Right atrium auricular region (tissue), 2 donors: ENCODE measurements around the gene CHIT1. TPM values are rescaled to one million over a fixed set of nuclear protein-coding genes. Genes with fewer than 3 reads are reported as not detected.
"Not testable (repeated sequence)": the region's sequence is repeated elsewhere in the genome, so short reads cannot be mapped to it uniquely, and the experiment has no call there.

Experiments used
- DNase-seq: peaks from one replicate; pipeline ENCODE4 v3.0.0-alpha.2; 2019; ENCODE audit warnings: low spot score
- H3K27ac ChIP-seq, 2 donors: fragments of 200-600 bp; sonication (generic); 1 replicate in 1 of 2; 2 replicates in 1 of 2; pipeline ENCODE4 v1.5.1; 2016 to 2019
- H3K27me3 ChIP-seq, 2 donors: fragments of 200-600 bp; sonication (generic); one replicate each; pipeline versions ENCODE4 v1.5.1 to v1.6.0; 2017 to 2019
- H3K36me3 ChIP-seq: fragments of 200-600 bp; sonication (generic); one replicate; pipeline ENCODE4 v1.5.1; 2016
- H3K4me1 ChIP-seq, 2 donors: fragments of 200-600 bp; sonication (generic); one replicate each; pipeline versions ENCODE4 v1.5.1 to v1.6.0; 2017 to 2019
- H3K4me3 ChIP-seq, 2 donors: fragments of 200-600 bp; sonication (generic); 1 replicate in 1 of 2; 2 replicates in 1 of 2; pipeline ENCODE4 v1.5.1; 2017 to 2019; ENCODE audit warnings: mild to moderate bottlenecking in 1 of 2, moderate library complexity in 1 of 2
- H3K9me3 ChIP-seq, 2 donors: fragments of 200-600 bp; sonication (generic); one replicate each; pipeline ENCODE4 v1.5.1; 2019
- CTCF ChIP-seq, 2 donors: fragments of 200-600 bp; sonication (generic); IDR thresholded peaks; one replicate each; pipeline ENCODE4 v1.5.1; 2019; ENCODE audit warnings: antibody characterized with exemption in 2 of 2
- total RNA-seq, 2 donors: library from RNA; depleted of rRNA; stranded (reverse); fragments of >200 nt; gene quantifications; one replicate each; pipeline ENCODE4 v1.1.0, GENCODE V29; 2016

Gene CHIT1
- total RNA-seq, 2 donors from 2014 or later: not detected

- TF ChIP-seq CTCF (IDR thresholded peaks at IDR 0.05): no peak
- no peak for DNase-seq
These were observed 9.6 kb upstream of the CHIT1 start for GRCh38 chr1:203239081-203239480.

GRCh38 chr1:203238535-203238934, 9.1 kb upstream of the CHIT1 start:
- TF ChIP-seq CTCF (IDR thresholded peaks at IDR 0.05): no peak

More at GRCh38 chr1:203239081-203239480, 9.6 kb upstream of the CHIT1 start:
- Histone ChIP-seq H3K9me3 (peaks cover 0 to 19% of the 10 kb centered on the region in 2 donors), H3K27ac (no peak overlapping the region), H3K4me1 (no peaks in the 10 kb centered on the region), H3K27me3 (no peaks in the 10 kb centered on the region), H3K36me3 (no peaks in the 10 kb centered on the region), H3K4me3 (no peak overlapping the region)

GRCh38 chr1:203234901-203235300, 5.4 kb upstream of the CHIT1 start:
- H3K4me1 ChIP-seq, H3K27ac ChIP-seq, H3K4me3 ChIP-seq, H3K27me3 ChIP-seq, H3K36me3 ChIP-seq, DNase-seq: not testable (repeated sequence)
- H3K9me3 ChIP-seq: peaks cover 0 to 23% of the 10 kb centered on the region in 2 donors

More at GRCh38 chr1:203238535-203238934, 9.1 kb upstream of the CHIT1 start:
- no peaks in the 10 kb centered on the region for H3K4me1 ChIP-seq
- no peak overlapping the region for H3K27ac ChIP-seq
- H3K36me3 ChIP-seq: no peaks in the 10 kb centered on the region
- H3K9me3 ChIP-seq: peaks cover 0 to 23% of the 10 kb centered on the region in 2 donors
- no peak overlapping the region for H3K4me3 ChIP-seq
- no peak for DNase-seq
- H3K27me3 ChIP-seq: no peaks in the 10 kb centered on the region

- no peak overlapping the region for H3K27ac ChIP-seq
- TF ChIP-seq CTCF (IDR thresholded peaks at IDR 0.05): no peak
- H3K9me3 ChIP-seq: no peaks in the 10 kb centered on the region
- H3K4me3 ChIP-seq: no peak overlapping the region
- H3K36me3 ChIP-seq: no peaks in the 10 kb centered on the region
- DNase-seq: no peak
- no peaks in the 10 kb centered on the region for H3K4me1 ChIP-seq
- no peaks in the 10 kb centered on the region for H3K27me3 ChIP-seq
These were observed 803 bp downstream of the CHIT1 start for GRCh38 chr1:203228670-203229069.

GRCh38 chr1:203227371-203228083, 1.9 kb downstream of the CHIT1 start:
- Histone ChIP-seq H3K4me3 (no peak overlapping the region), H3K27me3 (no peaks in the 10 kb centered on the region), H3K9me3 (no peaks in the 10 kb centered on the region), H3K36me3 (no peaks in the 10 kb centered on the region), H3K4me1 (no peaks in the 10 kb centered on the region), H3K27ac (no peak overlapping the region)
- DNase-seq: no peak
- no peak for TF ChIP-seq CTCF (IDR thresholded peaks at IDR 0.05)

- Histone ChIP-seq H3K36me3 (no peaks in the 10 kb centered on the region), H3K9me3 (no peaks in the 10 kb centered on the region), H3K4me1 (no peaks in the 10 kb centered on the region), H3K27ac (no peak overlapping the region), H3K27me3 (no peaks in the 10 kb centered on the region), H3K4me3 (no peak overlapping the region)
- DNase-seq: no peak
- no peak for TF ChIP-seq CTCF (IDR thresholded peaks at IDR 0.05)
These were observed 4.4 kb downstream of the CHIT1 start for GRCh38 chr1:203225071-203225470.
